K562 treated with DMSO at 1 percent for 24 hours (cell line): ENCODE measurements around the gene TMEM39A. TPM values are rescaled to one million over a fixed set of nuclear protein-coding genes. Genes with fewer than 3 reads are reported as not detected.

Experiments used
- total RNA-seq: library from RNA; unstranded; fragments of 300-600 nt; gene quantifications from 2 replicates; pipeline ENCODE4 v1.2.3, GENCODE V29; 2022; ENCODE audit warnings: low read depth; ENCODE audit not compliant: insufficient read depth

Gene TMEM39A, protein sequence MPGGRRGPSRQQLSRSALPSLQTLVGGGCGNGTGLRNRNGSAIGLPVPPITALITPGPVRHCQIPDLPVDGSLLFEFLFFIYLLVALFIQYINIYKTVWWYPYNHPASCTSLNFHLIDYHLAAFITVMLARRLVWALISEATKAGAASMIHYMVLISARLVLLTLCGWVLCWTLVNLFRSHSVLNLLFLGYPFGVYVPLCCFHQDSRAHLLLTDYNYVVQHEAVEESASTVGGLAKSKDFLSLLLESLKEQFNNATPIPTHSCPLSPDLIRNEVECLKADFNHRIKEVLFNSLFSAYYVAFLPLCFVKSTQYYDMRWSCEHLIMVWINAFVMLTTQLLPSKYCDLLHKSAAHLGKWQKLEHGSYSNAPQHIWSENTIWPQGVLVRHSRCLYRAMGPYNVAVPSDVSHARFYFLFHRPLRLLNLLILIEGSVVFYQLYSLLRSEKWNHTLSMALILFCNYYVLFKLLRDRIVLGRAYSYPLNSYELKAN
- total RNA-seq: 10.4 and 20.5 TPM in 2 replicates

DNA sequence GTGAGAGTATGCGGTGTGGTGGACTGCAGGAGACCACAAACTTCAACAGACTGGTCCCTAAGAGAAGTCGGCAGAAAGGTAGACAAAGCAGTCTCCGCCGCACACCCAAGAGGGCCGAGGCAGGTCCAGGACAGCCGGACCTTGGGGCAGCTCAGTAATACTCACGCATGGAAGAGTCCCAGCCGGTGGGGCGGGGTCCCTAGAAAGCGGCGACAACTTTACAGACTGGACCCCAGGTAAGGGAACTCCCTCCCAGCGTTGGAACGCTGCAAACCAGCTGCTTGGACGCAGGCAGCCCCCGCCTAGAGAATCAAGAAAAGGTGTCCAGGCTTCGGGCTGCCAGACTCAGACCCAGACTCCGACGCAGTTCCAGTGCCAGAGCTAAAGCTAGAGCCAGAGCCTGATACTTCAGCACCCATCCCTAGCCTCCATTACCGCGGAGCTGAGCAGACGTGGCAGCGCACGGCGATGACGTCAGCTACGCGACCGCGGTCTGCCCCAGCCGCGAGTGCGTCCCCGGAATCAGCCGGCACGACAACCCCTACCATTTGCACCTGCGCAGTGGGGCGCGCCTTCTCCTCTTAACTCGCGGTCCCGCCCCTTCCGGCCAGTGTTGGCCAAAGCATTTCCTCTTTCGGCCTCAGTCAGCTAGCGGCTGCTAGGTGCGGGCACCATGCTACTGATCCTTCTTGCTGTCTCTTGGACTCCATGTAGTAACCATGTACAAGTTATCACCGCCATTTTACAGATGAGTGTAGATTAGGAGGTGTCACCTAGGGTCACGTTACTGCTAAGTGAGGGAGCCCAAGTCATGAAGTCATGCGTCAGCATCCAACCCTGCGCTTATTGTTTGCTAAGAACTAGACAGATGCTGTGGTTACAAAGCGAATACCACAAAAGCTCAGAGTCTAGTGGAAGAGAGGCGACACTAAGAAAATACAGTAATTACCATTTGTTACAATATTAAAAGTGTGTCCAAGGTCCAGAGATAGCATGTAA lies at the start of gene TMEM39A:
Gene TMEM39A (minus strand): TSS at position 445 of the 999 bp plus-strand sequence. CDS start 1,541 bp downstream, outside the sequence.

GRCh38 chr3:119498186-119499011 lies 35.0 kb upstream of the TMEM39A start, which contains the start of gene TIMMDC1:
Gene TIMMDC1 (plus strand): TSS chr3:119498547. CDS start chr3:119498734, 187 bp downstream.

Other genes starting within 250 kb of the TMEM39A start
- 9.4 and 10.7 TPM in 2 replicates for gene B4GALT4, start 222.7 kb downstream of the TMEM39A start, total RNA-seq
- gene ARHGAP31, start 169.2 kb downstream of the TMEM39A start, total RNA-seq: 0.02 TPM in 1 of 2 replicates, not detected in the other
- gene POGLUT1, start 5.3 kb upstream of the TMEM39A start, total RNA-seq: 3.6 and 5.9 TPM in 2 replicates
- gene TIMMDC1, start 34.9 kb upstream of the TMEM39A start, total RNA-seq: 70.1 and 78.3 TPM in 2 replicates
- gene CD80, start 96.0 kb upstream of the TMEM39A start, total RNA-seq: 22.0 and 27.1 TPM in 2 replicates
- gene ADPRH, start 115.9 kb upstream of the TMEM39A start, total RNA-seq: 2.7 and 4.0 TPM in 2 replicates
- gene PLA1A, start 134.3 kb upstream of the TMEM39A start, total RNA-seq: not detected in 2 replicates
- gene POPDC2, start 197.0 kb upstream of the TMEM39A start, total RNA-seq: 0.56 and 0.64 TPM in 2 replicates
- 57.0 and 60.1 TPM in 2 replicates for gene COX17, start 213.8 kb upstream of the TMEM39A start, total RNA-seq
- gene CFAP91, start 239.4 kb upstream of the TMEM39A start, total RNA-seq: not detected in 2 replicates